WTC11 (cell line): ENCODE data around the gene DMRTC1.
"Not testable (repeated sequence)": the region's sequence is repeated elsewhere in the genome, so short reads cannot be mapped to it uniquely, and the experiment has no call there.

Experiments
- CBFB ChIP-seq: sonication (generic); formaldehyde crosslinking; IDR thresholded peaks from 2 replicates; pipeline ENCODE4 v1.8.1; 2022; ENCODE audit warnings: mild to moderate bottlenecking, low read depth, missing genetic modification reagents
- ELF4 ChIP-seq: sonication (generic); formaldehyde crosslinking; IDR thresholded peaks from 2 replicates; pipeline ENCODE4 v1.8.1; 2022; ENCODE audit warnings: low read depth, mild to moderate bottlenecking, moderate library complexity, missing genetic modification reagents

GRCh38 chrX:72936455-72936854, 7.2 kb downstream of the DMRTC1 start:
- TF ChIP-seq ELF4, CBFB (CRISPR knock-in tag): not testable (repeated sequence)
